Heart right ventricle (tissue), 16 donors: ENCODE data around the gene CPEB4. TPM values are rescaled to one million over a fixed set of nuclear protein-coding genes. Genes with fewer than 3 reads are reported as not detected.

Source experiments
- ATAC-seq, 8 donors: fragments of 200-7000 bp; cut with Tn5 transposase; one replicate each; pipeline ENCODE4 v1.9.1; 2020; ENCODE audit warnings: mild to moderate bottlenecking in 8 of 8, moderate library complexity in 8 of 8, moderate number of reproducible peaks in 1 of 8
- DNase-seq, 2 donors: peaks; one replicate each; pipeline ENCODE4 v3.0.0-alpha.2; 2020
- H3K27ac ChIP-seq, 10 donors: fragments of 200-600 bp; sonication (generic) in 2 of 10; one replicate each; pipeline versions ENCODE4 v1.5.0 to v1.8.0; 2020 to 2022; ENCODE audit warnings: mild to moderate bottlenecking in 3 of 10
- H3K27me3 ChIP-seq, 7 donors: fragments of 200-600 bp; one replicate each; pipeline ENCODE4 v1.8.0; 2021 to 2022; ENCODE audit warnings: mild to moderate bottlenecking in 2 of 7
- H3K36me3 ChIP-seq, 9 donors: fragments of 200-600 bp; sonication (generic) in 1 of 9; one replicate each; pipeline versions ENCODE4 v1.5.0 to v1.8.0; 2020 to 2022; ENCODE audit warnings: mild to moderate bottlenecking in 2 of 9
- H3K4me1 ChIP-seq, 9 donors: fragments of 200-600 bp; sonication (generic) in 1 of 9; one replicate each; pipeline versions ENCODE4 v1.5.0 to v1.8.0; 2020 to 2022; ENCODE audit warnings: mild to moderate bottlenecking in 4 of 9
- H3K4me3 ChIP-seq, 10 donors: fragments of 200-600 bp; sonication (generic) in 2 of 10; one replicate each; pipeline versions ENCODE4 v1.5.0 to v1.8.0; 2020 to 2022; ENCODE audit warnings: mild to moderate bottlenecking in 7 of 10, moderate library complexity in 2 of 10
- H3K9me3 ChIP-seq, 11 donors: fragments of 200-600 bp in 10 of 11; sonication (generic) in 2 of 11; one replicate each; pipeline versions ENCODE4 v1.5.0 to v1.8.0; 2013 to 2022; ENCODE audit warnings: mild to moderate bottlenecking in 2 of 11, control low read depth in 1 of 11, moderate library complexity in 1 of 11
- WGBS, 2 donors: extraction: QIAGEN DNeasy Blood & Tissue Kit; methylation state at CpG; one replicate each; pipeline ENCODE4 v1.1.7; 2013; ENCODE audit warnings: inconsistent platforms in 1 of 2; 5-methylcytosine and 5-hydroxymethylcytosine counted together
- intact Hi-C, 10 donors: fragments of 100-400 bp; cut with DNase I; formaldehyde crosslinking; loops; one replicate each; pipeline versions ENCODE4 v1.11.1 to v1.14.2; 2022
- polyA plus RNA-seq, 2 donors: library from polyadenylated mRNA; stranded (reverse); fragments of 200-250 nt; gene quantifications; one replicate each; pipeline ENCODE4 v1.2.3, GENCODE V29; 2013
- total RNA-seq, 10 donors: library from RNA; stranded (reverse); fragmentation: NEBNext Ultra II Directional in 3 of 10; extraction: Animal tissue kit (Norgen Biotek cat#: 25700) in 3 of 10; gene quantifications; one replicate each; pipeline versions ENCODE4 v1.2.1 to v1.2.4, GENCODE V29; 2021 to 2023
- TF ChIP-seq, protein P1 (sequence below), 9 donors: fragments of 200-600 bp; sonication (generic) in 2 of 9; IDR thresholded peaks; one replicate each; pipeline versions ENCODE4 v1.5.0 to v1.8.0; 2021 to 2022; ENCODE audit warnings: antibody characterized with exemption in 9 of 9, mild to moderate bottlenecking in 5 of 9, moderate library complexity in 1 of 9
- donor health status: Arrhythmogenic right ventricular cardiomyopathy.
- donor health status: ischemic (EF 13 %, LVEDD 7.1; RV severe dilation, severe dysfunction).
- donor health status: healthy with polysubstance abuse.
- donor health status: DM: no; HTN: yes; CAD: no.
- donor health status: DM: no; HTN: no; CAD: no.
- donor health status: ischemic (EF 25% LVEDD 6.9; RV normal size, moderate dysfunction).
- donor health status: ischemic (EF 25% LVEDD 5.7; RV mildly dilated, moderate dysfunction).
- donor health status: healthy.
- donor health status: DM: yes; HTN: yes; CAD: no.
- donor health status: Ischemic cardiomyopathy.
- donor health status: ischemic (EF 35%, LVEDD 5.7; RV mildly dilated, moderate dysfunction).
- donor health status: nonischemic (EF 11% LVEDD 7.7; RV severe dilation, severe dysfunction).
- donor health status: DM: yes; HTN: yes; CAD: no.
- donor health status: PGD.
- donor health status: ischemic (EF 29% LVEDD 5.4; RV normal size, mild dysfunction).
- donor health status: nonischemic (EF 23%, LVEDD 6.1; RV moderate dilation, normal function).

The CPEB4 gene
- total and polyA plus RNA-seq, 12 donors: 29.4 to 279 (median 168) TPM

DNA sequence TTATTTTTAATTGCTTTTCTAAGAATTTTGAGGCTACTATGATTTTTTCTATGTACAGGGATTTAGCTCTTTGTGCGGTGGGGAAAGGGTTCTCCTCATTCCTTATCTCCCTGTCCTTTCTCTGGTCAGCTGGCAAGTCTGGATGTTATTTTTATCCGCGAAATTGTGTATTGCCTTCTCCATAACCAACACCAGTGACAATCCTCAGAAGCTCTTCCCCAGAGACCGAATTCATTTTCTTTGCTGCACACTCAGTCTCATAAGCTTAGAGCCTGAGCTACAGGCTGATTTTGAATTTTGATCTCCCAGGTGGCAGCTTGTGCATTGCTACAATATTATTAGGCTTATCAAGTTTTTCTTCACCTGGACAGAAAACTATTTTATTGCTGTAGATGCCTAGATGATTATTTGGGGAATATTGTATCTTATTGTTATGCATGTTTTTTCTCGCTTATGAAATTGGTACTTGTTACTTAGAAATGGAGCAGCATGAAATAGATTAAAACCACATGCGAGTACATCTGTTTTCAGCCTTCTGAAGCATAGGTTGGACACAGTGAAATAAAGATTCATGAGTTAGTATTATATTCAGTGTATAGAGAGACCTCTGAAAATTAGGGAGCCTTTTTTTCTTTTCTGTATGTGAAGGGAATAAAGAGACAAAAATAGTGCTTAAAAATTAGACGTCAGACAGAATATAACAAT, 27.3 kb downstream of the CPEB4 start:
- no peak for DNase-seq
- peak in 5 of 8 donors; percentile 11 to 60 (median 41) for ATAC-seq
- Histone ChIP-seq H3K4me3 (peak overlapping the region in 5 of 10 donors; percentile 1 to 17 (median 4)), H3K27ac (peak overlapping the region in 9 of 10 donors; percentile 54 to 91 (median 85)), H3K36me3 (peaks cover 0 to 42% (median 0%) of the 10 kb centered on the region in 9 donors), H3K4me1 (peaks cover 0 to 97% (median 77%) of the 10 kb centered on the region in 9 donors), H3K27me3 (no peaks in the 10 kb centered on the region), H3K9me3 (no peaks in the 10 kb centered on the region)
- intact Hi-C loops: no loop called here
- WGBS, 2 donors: 40 to 48% methylated on average over 7 of the region's 7 CpGs
- TF ChIP-seq, protein P1, sequence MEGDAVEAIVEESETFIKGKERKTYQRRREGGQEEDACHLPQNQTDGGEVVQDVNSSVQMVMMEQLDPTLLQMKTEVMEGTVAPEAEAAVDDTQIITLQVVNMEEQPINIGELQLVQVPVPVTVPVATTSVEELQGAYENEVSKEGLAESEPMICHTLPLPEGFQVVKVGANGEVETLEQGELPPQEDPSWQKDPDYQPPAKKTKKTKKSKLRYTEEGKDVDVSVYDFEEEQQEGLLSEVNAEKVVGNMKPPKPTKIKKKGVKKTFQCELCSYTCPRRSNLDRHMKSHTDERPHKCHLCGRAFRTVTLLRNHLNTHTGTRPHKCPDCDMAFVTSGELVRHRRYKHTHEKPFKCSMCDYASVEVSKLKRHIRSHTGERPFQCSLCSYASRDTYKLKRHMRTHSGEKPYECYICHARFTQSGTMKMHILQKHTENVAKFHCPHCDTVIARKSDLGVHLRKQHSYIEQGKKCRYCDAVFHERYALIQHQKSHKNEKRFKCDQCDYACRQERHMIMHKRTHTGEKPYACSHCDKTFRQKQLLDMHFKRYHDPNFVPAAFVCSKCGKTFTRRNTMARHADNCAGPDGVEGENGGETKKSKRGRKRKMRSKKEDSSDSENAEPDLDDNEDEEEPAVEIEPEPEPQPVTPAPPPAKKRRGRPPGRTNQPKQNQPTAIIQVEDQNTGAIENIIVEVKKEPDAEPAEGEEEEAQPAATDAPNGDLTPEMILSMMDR (IDR thresholded peaks at IDR 0.05): no peak

DNA sequence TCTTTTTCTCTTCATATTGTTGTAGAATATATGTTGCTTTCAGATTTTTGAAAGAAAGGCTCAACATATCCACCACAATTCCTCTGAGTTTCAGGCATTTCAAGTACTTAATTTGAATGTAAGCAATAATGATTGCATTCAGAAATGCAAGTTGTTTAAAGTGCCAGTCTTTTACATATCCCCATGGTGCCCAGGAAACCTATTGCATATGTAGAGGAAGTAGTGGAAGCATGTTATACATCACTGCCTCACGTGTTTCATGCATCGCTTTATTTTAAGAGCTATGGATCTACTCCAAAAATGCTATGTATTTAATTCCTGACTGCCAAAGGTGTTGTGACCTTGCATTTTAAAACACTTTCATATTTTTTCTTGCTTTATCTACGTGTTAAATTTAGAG, 28.1 kb downstream of the CPEB4 start:
- TF ChIP-seq, protein P1 (IDR thresholded peaks at IDR 0.05): no peak
- ATAC-seq: no peak
- Histone ChIP-seq H3K27me3 (no peaks in the 10 kb centered on the region), H3K36me3 (peaks cover 0 to 34% (median 0%) of the 10 kb centered on the region in 9 donors), H3K4me3 (peak overlapping the region in 2 of 10 donors; percentile 14 to 17), H3K27ac (peak overlapping the region in 9 of 10 donors; percentile 54 to 91 (median 85)), H3K9me3 (no peaks in the 10 kb centered on the region), H3K4me1 (peaks cover 0 to 97% (median 83%) of the 10 kb centered on the region in 9 donors)
- intact Hi-C loops: no loop called here
- no peak for DNase-seq
- WGBS, 2 donors: 51 to 58% methylated on average over 3 of the region's 3 CpGs

DNA sequence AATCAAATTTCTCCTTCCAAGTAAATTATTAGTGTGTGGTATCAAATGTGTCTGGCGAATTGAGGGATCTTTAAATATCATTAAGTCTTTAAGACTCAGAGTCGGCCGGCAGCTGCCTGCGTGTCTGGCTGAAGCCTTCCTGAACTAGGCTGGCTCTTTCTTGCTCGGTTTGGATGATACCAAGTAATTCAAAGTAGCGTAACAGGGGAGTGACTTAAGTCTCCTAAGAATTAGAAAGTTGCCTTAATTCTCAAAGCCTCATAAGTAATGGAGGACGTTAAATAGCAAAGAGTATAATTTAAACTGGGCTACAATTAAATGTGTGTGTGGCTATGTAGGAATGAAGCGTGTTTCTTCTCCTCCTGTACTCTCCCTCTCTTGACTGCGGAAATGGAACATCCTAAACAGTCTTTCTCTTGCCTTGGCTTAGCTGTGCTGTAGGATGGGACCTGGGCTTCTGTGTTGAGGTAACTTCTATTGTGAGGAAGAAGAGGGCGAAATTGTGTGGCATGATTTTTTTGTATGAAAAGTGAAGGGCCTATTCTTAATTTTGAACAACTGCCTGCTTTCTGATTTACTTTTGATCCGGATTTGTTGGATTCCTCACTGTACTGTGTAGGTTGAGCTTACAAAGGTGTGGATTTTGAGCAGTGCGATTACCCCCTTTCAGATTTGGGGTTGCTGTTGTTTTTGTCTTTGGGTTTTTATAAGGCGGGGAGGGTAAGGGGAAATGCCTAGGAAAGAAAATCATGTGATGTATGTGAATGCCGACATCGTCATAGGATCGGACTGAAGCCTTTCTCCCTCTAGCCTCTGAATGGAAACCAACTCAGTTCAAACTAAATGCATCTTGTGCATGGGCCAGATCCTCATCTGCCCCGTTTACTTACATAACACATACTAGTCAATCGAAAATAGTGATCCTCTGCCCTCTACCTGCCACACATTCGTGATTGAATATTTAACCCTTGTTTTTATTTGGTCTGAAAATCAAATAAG, 29.9 kb downstream of the CPEB4 start:
- Histone ChIP-seq H3K4me3 (peak overlapping the region; percentile 4 to 58 (median 50)), H3K9me3 (no peaks in the 10 kb centered on the region), H3K27me3 (no peaks in the 10 kb centered on the region), H3K4me1 (peaks cover 0 to 97% (median 84%) of the 10 kb centered on the region in 9 donors), H3K36me3 (peaks cover 0 to 25% (median 0%) of the 10 kb centered on the region in 9 donors), H3K27ac (peak overlapping the region; percentile 30 to 91 (median 84))
- ATAC-seq (peak; percentile 78 to 90 (median 85)), DNase-seq (peak; percentile 34 to 64)
- intact Hi-C loops: no loop called here
- WGBS, 2 donors: 4 to 5% methylated on average over 19 of the region's 19 CpGs
- TF ChIP-seq, protein P1 (IDR thresholded peaks at IDR 0.05): no peak

DNA sequence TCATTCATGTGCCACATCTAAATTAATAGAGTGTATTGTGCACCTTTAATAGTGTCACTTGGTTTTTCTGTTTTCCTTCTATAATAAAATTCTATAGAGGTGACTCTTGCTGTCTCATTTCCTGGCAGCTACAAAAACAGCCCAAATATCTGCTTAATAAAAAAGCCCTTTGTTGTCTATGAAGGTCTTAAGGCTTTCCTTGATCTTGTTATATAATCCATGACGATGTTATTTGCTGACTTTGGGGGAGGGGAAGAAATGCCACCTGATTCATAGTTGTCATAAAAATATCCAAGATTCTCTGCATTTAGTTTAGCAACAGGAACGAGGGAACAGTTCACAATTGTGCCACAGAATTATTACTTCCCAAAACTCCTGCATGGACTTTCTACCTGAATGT, 31.3 kb downstream of the CPEB4 start:
- H3K4me3 ChIP-seq: peak overlapping the region in 6 of 10 donors; percentile 49 to 58 (median 56)
- intact Hi-C loops: no loop called here
- no peak for DNase-seq
- H3K4me1 ChIP-seq: peaks cover 0 to 97% (median 84%) of the 10 kb centered on the region in 9 donors
- H3K36me3 ChIP-seq: peaks cover 0 to 12% (median 0%) of the 10 kb centered on the region in 9 donors
- 16 to 36% methylated on average over 2 of the region's 2 CpGs for WGBS, 2 donors
- peak overlapping the region; percentile 6 to 91 (median 84) for H3K27ac ChIP-seq
- H3K9me3 ChIP-seq: no peaks in the 10 kb centered on the region
- H3K27me3 ChIP-seq: no peaks in the 10 kb centered on the region
- TF ChIP-seq, protein P1 (IDR thresholded peaks at IDR 0.05): no peak
- ATAC-seq: no peak
